Adrenal gland (tissue), 5 donors: ENCODE results near the gene OSCP1.

Source experiments
- POLR2A ChIP-seq, 2 donors: fragments of 450-650 bp; IDR thresholded peaks; one replicate each; pipeline ENCODE4 v1.6.1; 2017; ENCODE audit warnings: antibody characterized with exemption in 2 of 2, mild to moderate bottlenecking in 2 of 2, moderate library complexity in 1 of 2
- TF ChIP-seq, protein P1 (sequence below), 6 experiments: fragments of 450-650 bp in 4 of 6; fragments of 200-600 bp in 2 of 6; sonication (generic) in 1 of 6; IDR thresholded peaks; 1 replicate in 5 of 6; 2 replicates in 1 of 6; pipeline versions ENCODE4 v1.5.1 to v1.8.0; 2016 to 2021; ENCODE audit warnings: antibody characterized with exemption in 6 of 6, mild to moderate bottlenecking in 2 of 6, moderate library complexity in 1 of 6
- donor health status: DM: no; HTN: no; CAD: no.

DNA sequence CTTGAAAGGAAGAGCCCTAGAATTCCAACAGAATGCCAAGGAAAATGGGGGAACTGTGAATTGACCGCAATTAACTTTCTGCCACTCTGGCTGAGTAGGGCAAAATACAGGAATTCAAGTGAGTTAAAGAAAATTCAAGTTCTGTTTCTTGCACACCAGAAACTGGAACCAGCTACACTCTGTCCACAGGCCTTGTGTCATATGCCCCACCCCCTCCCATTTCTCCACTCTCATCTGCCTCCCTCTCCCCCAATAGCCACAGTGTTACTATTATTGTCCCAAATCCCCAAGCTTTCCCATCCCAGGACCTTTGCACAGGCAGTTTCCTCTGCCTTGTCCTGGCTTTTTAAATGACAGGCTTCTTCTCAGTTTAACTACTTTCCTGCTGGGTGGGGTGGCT is 60.3 kb downstream of the OSCP1 start:
- TF ChIP-seq, protein P1, sequence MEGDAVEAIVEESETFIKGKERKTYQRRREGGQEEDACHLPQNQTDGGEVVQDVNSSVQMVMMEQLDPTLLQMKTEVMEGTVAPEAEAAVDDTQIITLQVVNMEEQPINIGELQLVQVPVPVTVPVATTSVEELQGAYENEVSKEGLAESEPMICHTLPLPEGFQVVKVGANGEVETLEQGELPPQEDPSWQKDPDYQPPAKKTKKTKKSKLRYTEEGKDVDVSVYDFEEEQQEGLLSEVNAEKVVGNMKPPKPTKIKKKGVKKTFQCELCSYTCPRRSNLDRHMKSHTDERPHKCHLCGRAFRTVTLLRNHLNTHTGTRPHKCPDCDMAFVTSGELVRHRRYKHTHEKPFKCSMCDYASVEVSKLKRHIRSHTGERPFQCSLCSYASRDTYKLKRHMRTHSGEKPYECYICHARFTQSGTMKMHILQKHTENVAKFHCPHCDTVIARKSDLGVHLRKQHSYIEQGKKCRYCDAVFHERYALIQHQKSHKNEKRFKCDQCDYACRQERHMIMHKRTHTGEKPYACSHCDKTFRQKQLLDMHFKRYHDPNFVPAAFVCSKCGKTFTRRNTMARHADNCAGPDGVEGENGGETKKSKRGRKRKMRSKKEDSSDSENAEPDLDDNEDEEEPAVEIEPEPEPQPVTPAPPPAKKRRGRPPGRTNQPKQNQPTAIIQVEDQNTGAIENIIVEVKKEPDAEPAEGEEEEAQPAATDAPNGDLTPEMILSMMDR (IDR thresholded peaks at IDR 0.05) = no peak
- no peak for TF ChIP-seq POLR2A (IDR thresholded peaks at IDR 0.05)
